HepG2 (cell line): ENCODE data around the gene VEGFA. TPM values are rescaled to one million over a fixed set of nuclear protein-coding genes. Genes with fewer than 3 reads are reported as not detected.

Source experiments
- AKAP8 ChIP-seq: sonication (generic); formaldehyde crosslinking; IDR thresholded peaks from 2 replicates; pipeline ENCODE4 v1.5.1; 2020; ENCODE audit warnings: mild to moderate bottlenecking, missing genetic modification reagents
- ARNT2 ChIP-seq: sonication (generic); formaldehyde crosslinking; IDR thresholded peaks from 2 replicates; pipeline ENCODE4 v1.8.0; 2022; ENCODE audit warnings: mild to moderate bottlenecking, low read depth, missing genetic modification reagents, moderate library complexity
- BCLAF1 ChIP-seq: fragments of 450-650 bp; IDR thresholded peaks from 2 replicates; pipeline ENCODE4 v1.6.1; 2017; ENCODE audit warnings: mild to moderate bottlenecking
- CAMTA2 ChIP-seq: sonication (generic); formaldehyde crosslinking; IDR thresholded peaks from 2 replicates; pipeline ENCODE4 v1.4.0; 2020; ENCODE audit warnings: mild to moderate bottlenecking, missing genetic modification reagents, borderline replicate concordance
- GPBP1L1 ChIP-seq: sonication (generic); formaldehyde crosslinking; IDR thresholded peaks from 2 replicates; pipeline ENCODE4 v1.5.0; 2020; ENCODE audit warnings: mild to moderate bottlenecking, missing genetic modification reagents
- MXD3 ChIP-seq: IDR thresholded peaks from 2 replicates; pipeline ENCODE4 v1.6.1; 2016; ENCODE audit warnings: mild to moderate bottlenecking, missing biosample characterization, missing genetic modification reagents
- NFE2L1 ChIP-seq: sonication (generic); formaldehyde crosslinking; IDR thresholded peaks from 2 replicates; pipeline ENCODE4 v1.4.0; 2020; ENCODE audit warnings: missing genetic modification reagents, mild to moderate bottlenecking, borderline replicate concordance
- NR2F1 ChIP-seq, 2 experiments: fragments of 450-650 bp in 1 of 2; formaldehyde crosslinking in 1 of 2; IDR thresholded peaks; 2 replicates each; pipeline versions ENCODE4 v1.5.0 to v1.6.1; 2016 to 2020; ENCODE audit warnings: mild to moderate bottlenecking in 1 of 2, missing compliant biosample characterization in 1 of 2, missing genetic modification reagents in 1 of 2, moderate library complexity in 1 of 2
- PAF1 ChIP-seq: IDR thresholded peaks from 2 replicates; pipeline ENCODE4 v1.6.1; 2016; ENCODE audit warnings: missing genetic modification reagents, missing compliant biosample characterization
- PATZ1 ChIP-seq: sonication (generic); formaldehyde crosslinking; IDR thresholded peaks from 2 replicates; pipeline ENCODE4 v1.4.0; 2020; ENCODE audit warnings: missing genetic modification reagents
- PBX2 ChIP-seq: IDR thresholded peaks from 2 replicates; pipeline ENCODE4 v1.6.1; 2016; ENCODE audit warnings: control low read depth
- POLR2G ChIP-seq: fragments of 200-400 bp; formaldehyde crosslinking; IDR thresholded peaks from 2 replicates; pipeline ENCODE4 v1.6.1; 2018; ENCODE audit warnings: mild to moderate bottlenecking, low read depth, low read length, moderate library complexity
- PRMT3 ChIP-seq: sonication (generic); formaldehyde crosslinking; IDR thresholded peaks from 2 replicates; pipeline ENCODE4 v1.8.1; 2022; ENCODE audit warnings: low read depth, mild to moderate bottlenecking, moderate library complexity, missing genetic modification reagents, borderline replicate concordance
- SMARCE1 ChIP-seq: fragments of 450-650 bp; IDR thresholded peaks from 2 replicates; pipeline ENCODE4 v1.6.1; 2017; ENCODE audit warnings: borderline replicate concordance
- SRY ChIP-seq: sonication (generic); formaldehyde crosslinking; IDR thresholded peaks from 2 replicates; pipeline ENCODE4 v1.8.0; 2022; ENCODE audit warnings: mild to moderate bottlenecking, missing genetic modification reagents
- TMF1 ChIP-seq: sonication (generic); formaldehyde crosslinking; IDR thresholded peaks from 2 replicates; pipeline ENCODE4 v1.8.1; 2022; ENCODE audit warnings: low read depth, missing genetic modification reagents
- ZFYVE20 ChIP-seq: sonication (generic); formaldehyde crosslinking; IDR thresholded peaks from 2 replicates; pipeline ENCODE4 v1.8.0; 2023; ENCODE audit warnings: low read depth, mild to moderate bottlenecking, moderate library complexity, missing genetic modification reagents, borderline replicate concordance
- ZIK1 ChIP-seq: sonication (generic); formaldehyde crosslinking; IDR thresholded peaks from 2 replicates; pipeline ENCODE4 v1.5.0; 2020; ENCODE audit warnings: mild to moderate bottlenecking, low read depth, missing genetic modification reagents, borderline replicate concordance
- ZNF343 ChIP-seq: sonication (generic); formaldehyde crosslinking; IDR thresholded peaks from 2 replicates; pipeline ENCODE4 v1.4.0; 2020; ENCODE audit warnings: mild to moderate bottlenecking, missing genetic modification reagents
- ZNF543 ChIP-seq: sonication (generic); formaldehyde crosslinking; IDR thresholded peaks from 2 replicates; pipeline ENCODE4 v1.4.0; 2020; ENCODE audit warnings: mild to moderate bottlenecking, missing genetic modification reagents
- ZNF75D ChIP-seq: sonication (generic); formaldehyde crosslinking; IDR thresholded peaks from 2 replicates; pipeline ENCODE4 v1.8.1; 2023; ENCODE audit warnings: missing genetic modification reagents, mild to moderate bottlenecking, borderline replicate concordance
- polyA plus RNA-seq, 8 experiments: library from polyadenylated mRNA; depleted of rRNA in 3 of 8; stranded (reverse) in 7 of 8; unstranded in 1 of 8; fragments of >200 nt; fragmentation: Illumina TruSeq in 4 of 8; extraction: Trizol in 4 of 8; gene quantifications; 2 replicates each; pipeline versions ENCODE4 v1.2.1 to v1.2.3, GENCODE V29; 2011 to 2016; ENCODE audit warnings: low read depth in 4 of 8, missing spikeins in 1 of 8, mixed read lengths in 1 of 8; ENCODE audit not compliant: insufficient read depth in 1 of 8
- total RNA-seq, 5 experiments: library from RNA; depleted of rRNA; stranded (reverse); fragments of >200 nt; fragmentation: Illumina TruSeq; extraction: Trizol; gene quantifications; 2 replicates each; pipeline ENCODE4 v1.2.3, GENCODE V29; 2016; ENCODE audit warnings: low read depth in 1 of 5

Gene VEGFA
- total and polyA plus RNA-seq, 2 of the 13 experiments (the other 11 are each of a cell fraction or from before 2014, with no cell fraction given): 68.1 to 629 TPM

GRCh38 chr6:43817192-43817591, 47.2 kb downstream of the VEGFA start (continued):
- no peak for TF ChIP-seq NFE2L1
- no peak for TF ChIP-seq ZNF75D
- no peak for TF ChIP-seq SMARCE1
- no peak for TF ChIP-seq MXD3 (CRISPR knock-in tag)
- no peak for TF ChIP-seq ZFYVE20 (CRISPR knock-in tag)
- TF ChIP-seq AKAP8 (CRISPR knock-in tag): no peak
- TF ChIP-seq PAF1: no peak
- no peak for TF ChIP-seq TMF1
- no peak for TF ChIP-seq ZNF543
- no peak for TF ChIP-seq NR2F1 (CRISPR knock-in tag; IDR thresholded peaks at IDR 0.05)
- no peak for TF ChIP-seq PRMT3 (CRISPR knock-in tag)
- TF ChIP-seq PBX2 (CRISPR knock-in tag): no peak
- 0 out of 2 replicates have a peak, but pooled peaks have one; percentile 28 for TF ChIP-seq SRY (CRISPR knock-in tag)
- TF ChIP-seq ARNT2 (CRISPR knock-in tag): no peak
- no peak for TF ChIP-seq ZNF343 (CRISPR knock-in tag)
- TF ChIP-seq PATZ1 (CRISPR knock-in tag): peak; percentile 84
- TF ChIP-seq POLR2G: no peak
- no peak for TF ChIP-seq CAMTA2 (CRISPR knock-in tag)
- TF ChIP-seq GPBP1L1 (CRISPR knock-in tag): no peak
- TF ChIP-seq BCLAF1: no peak
- no peak for TF ChIP-seq ZIK1 (CRISPR knock-in tag)
